GM23338 (cell line): ENCODE measurements around the gene SCN7A.

ENCODE experiments used
- CREB1 ChIP-seq: fragments of 250-450 bp; sonication (Bioruptor Pico); IDR thresholded peaks from 2 replicates; pipeline ENCODE4 v1.5.0; 2020; ENCODE audit warnings: low read depth, mild to moderate bottlenecking, moderate library complexity
- EZH2 ChIP-seq: fragments of 200-600 bp; sonication (generic); IDR thresholded peaks from one replicate; pipeline ENCODE4 v1.8.0; 2017; ENCODE audit warnings: antibody characterized with exemption, mild to moderate bottlenecking, low read depth; ENCODE audit not compliant: unreplicated experiment
- EZH2phosphoT487 ChIP-seq: fragments of 200-600 bp; sonication (generic); IDR thresholded peaks from one replicate; pipeline ENCODE4 v1.8.1; 2018; ENCODE audit warnings: antibody characterized with exemption; ENCODE audit not compliant: unreplicated experiment
- JUNB ChIP-seq: IDR thresholded peaks from one replicate; pipeline ENCODE4 v1.6.1; 2016; ENCODE audit warnings: antibody characterized with exemption; ENCODE audit not compliant: unreplicated experiment
- NANOG ChIP-seq: IDR thresholded peaks from 2 replicates; pipeline ENCODE4 v1.6.1; 2016; ENCODE audit warnings: antibody characterized with exemption, borderline replicate concordance
- POLR2AphosphoS5 ChIP-seq: IDR thresholded peaks from 2 replicates; pipeline ENCODE4 v1.6.1; 2016; ENCODE audit warnings: antibody characterized with exemption, low read depth
- STAT1 ChIP-seq: IDR thresholded peaks from one replicate; pipeline ENCODE4 v1.6.1; 2016; ENCODE audit warnings: antibody characterized with exemption; ENCODE audit not compliant: unreplicated experiment
- ZNF114 ChIP-seq: fragments of 250-450 bp; sonication (Bioruptor Pico); IDR thresholded peaks from 2 replicates; pipeline ENCODE4 v1.5.0; 2020; ENCODE audit warnings: mild to moderate bottlenecking, moderate library complexity
- ZNF331 ChIP-seq: fragments of 250-450 bp; sonication (Bioruptor Pico); IDR thresholded peaks from 2 replicates; pipeline ENCODE4 v1.5.0; 2020; ENCODE audit warnings: low read depth, mild to moderate bottlenecking, moderate library complexity
- TF ChIP-seq, protein P1 (sequence below), 2 experiments: fragments of 200-600 bp in 1 of 2; sonication (generic) in 1 of 2; conservative IDR thresholded peaks; 2 replicates each; pipeline versions ENCODE4 v1.5.1 to v1.6.1; 2016 to 2017; ENCODE audit warnings: antibody characterized with exemption in 2 of 2, low read depth in 2 of 2, mild to moderate bottlenecking in 2 of 2, moderate library complexity in 1 of 2
- TF ChIP-seq, protein P2 (sequence below): IDR thresholded peaks from 2 replicates; pipeline ENCODE4 v1.6.1; 2016; ENCODE audit warnings: antibody characterized with exemption
- TF ChIP-seq, protein P3 (sequence below): IDR thresholded peaks from one replicate; pipeline ENCODE4 v1.6.1; 2018; ENCODE audit warnings: antibody characterized with exemption; ENCODE audit not compliant: unreplicated experiment
- TF ChIP-seq, protein P4 (sequence below): fragments of 250-450 bp; sonication (Bioruptor Pico); IDR thresholded peaks from 2 replicates; pipeline ENCODE4 v1.5.0; 2020; ENCODE audit warnings: mild to moderate bottlenecking, moderate library complexity

DNA sequence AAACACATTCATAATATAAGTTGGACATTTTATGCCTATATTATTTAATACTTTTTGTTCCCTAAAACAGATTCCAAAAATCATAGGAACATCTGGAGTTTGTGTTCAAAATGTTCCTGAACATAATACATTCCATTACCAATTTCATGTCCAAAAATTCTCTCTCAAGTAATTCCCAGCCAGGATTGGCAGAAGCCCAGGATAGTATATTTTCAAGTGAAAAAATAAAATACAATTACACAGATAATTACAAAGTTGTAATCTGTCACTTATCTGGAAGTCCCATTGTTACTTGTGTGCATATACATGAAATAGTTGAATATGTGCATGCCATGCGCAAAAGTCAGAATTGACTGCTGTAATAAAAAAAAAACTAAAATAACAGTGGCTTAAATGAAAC is 5.2 kb upstream of the SCN7A start:
- TF ChIP-seq, protein P1, sequence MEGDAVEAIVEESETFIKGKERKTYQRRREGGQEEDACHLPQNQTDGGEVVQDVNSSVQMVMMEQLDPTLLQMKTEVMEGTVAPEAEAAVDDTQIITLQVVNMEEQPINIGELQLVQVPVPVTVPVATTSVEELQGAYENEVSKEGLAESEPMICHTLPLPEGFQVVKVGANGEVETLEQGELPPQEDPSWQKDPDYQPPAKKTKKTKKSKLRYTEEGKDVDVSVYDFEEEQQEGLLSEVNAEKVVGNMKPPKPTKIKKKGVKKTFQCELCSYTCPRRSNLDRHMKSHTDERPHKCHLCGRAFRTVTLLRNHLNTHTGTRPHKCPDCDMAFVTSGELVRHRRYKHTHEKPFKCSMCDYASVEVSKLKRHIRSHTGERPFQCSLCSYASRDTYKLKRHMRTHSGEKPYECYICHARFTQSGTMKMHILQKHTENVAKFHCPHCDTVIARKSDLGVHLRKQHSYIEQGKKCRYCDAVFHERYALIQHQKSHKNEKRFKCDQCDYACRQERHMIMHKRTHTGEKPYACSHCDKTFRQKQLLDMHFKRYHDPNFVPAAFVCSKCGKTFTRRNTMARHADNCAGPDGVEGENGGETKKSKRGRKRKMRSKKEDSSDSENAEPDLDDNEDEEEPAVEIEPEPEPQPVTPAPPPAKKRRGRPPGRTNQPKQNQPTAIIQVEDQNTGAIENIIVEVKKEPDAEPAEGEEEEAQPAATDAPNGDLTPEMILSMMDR (conservative IDR thresholded peaks at IDR 0.05; ENCODE audit: low read depth in 2 of 2): no peak
- TF ChIP-seq, protein P2, sequence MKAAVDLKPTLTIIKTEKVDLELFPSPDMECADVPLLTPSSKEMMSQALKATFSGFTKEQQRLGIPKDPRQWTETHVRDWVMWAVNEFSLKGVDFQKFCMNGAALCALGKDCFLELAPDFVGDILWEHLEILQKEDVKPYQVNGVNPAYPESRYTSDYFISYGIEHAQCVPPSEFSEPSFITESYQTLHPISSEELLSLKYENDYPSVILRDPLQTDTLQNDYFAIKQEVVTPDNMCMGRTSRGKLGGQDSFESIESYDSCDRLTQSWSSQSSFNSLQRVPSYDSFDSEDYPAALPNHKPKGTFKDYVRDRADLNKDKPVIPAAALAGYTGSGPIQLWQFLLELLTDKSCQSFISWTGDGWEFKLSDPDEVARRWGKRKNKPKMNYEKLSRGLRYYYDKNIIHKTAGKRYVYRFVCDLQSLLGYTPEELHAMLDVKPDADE: no peak
- no peak for TF ChIP-seq EZH2
- TF ChIP-seq ZNF114 (CRISPR knock-in tag): no peak
- TF ChIP-seq POLR2AphosphoS5: no peak
- TF ChIP-seq, protein P3, sequence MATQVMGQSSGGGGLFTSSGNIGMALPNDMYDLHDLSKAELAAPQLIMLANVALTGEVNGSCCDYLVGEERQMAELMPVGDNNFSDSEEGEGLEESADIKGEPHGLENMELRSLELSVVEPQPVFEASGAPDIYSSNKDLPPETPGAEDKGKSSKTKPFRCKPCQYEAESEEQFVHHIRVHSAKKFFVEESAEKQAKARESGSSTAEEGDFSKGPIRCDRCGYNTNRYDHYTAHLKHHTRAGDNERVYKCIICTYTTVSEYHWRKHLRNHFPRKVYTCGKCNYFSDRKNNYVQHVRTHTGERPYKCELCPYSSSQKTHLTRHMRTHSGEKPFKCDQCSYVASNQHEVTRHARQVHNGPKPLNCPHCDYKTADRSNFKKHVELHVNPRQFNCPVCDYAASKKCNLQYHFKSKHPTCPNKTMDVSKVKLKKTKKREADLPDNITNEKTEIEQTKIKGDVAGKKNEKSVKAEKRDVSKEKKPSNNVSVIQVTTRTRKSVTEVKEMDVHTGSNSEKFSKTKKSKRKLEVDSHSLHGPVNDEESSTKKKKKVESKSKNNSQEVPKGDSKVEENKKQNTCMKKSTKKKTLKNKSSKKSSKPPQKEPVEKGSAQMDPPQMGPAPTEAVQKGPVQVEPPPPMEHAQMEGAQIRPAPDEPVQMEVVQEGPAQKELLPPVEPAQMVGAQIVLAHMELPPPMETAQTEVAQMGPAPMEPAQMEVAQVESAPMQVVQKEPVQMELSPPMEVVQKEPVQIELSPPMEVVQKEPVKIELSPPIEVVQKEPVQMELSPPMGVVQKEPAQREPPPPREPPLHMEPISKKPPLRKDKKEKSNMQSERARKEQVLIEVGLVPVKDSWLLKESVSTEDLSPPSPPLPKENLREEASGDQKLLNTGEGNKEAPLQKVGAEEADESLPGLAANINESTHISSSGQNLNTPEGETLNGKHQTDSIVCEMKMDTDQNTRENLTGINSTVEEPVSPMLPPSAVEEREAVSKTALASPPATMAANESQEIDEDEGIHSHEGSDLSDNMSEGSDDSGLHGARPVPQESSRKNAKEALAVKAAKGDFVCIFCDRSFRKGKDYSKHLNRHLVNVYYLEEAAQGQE: no peak
- no peak for TF ChIP-seq EZH2phosphoT487
- TF ChIP-seq CREB1: no peak
- TF ChIP-seq ZNF331: no peak
- TF ChIP-seq, protein P4, sequence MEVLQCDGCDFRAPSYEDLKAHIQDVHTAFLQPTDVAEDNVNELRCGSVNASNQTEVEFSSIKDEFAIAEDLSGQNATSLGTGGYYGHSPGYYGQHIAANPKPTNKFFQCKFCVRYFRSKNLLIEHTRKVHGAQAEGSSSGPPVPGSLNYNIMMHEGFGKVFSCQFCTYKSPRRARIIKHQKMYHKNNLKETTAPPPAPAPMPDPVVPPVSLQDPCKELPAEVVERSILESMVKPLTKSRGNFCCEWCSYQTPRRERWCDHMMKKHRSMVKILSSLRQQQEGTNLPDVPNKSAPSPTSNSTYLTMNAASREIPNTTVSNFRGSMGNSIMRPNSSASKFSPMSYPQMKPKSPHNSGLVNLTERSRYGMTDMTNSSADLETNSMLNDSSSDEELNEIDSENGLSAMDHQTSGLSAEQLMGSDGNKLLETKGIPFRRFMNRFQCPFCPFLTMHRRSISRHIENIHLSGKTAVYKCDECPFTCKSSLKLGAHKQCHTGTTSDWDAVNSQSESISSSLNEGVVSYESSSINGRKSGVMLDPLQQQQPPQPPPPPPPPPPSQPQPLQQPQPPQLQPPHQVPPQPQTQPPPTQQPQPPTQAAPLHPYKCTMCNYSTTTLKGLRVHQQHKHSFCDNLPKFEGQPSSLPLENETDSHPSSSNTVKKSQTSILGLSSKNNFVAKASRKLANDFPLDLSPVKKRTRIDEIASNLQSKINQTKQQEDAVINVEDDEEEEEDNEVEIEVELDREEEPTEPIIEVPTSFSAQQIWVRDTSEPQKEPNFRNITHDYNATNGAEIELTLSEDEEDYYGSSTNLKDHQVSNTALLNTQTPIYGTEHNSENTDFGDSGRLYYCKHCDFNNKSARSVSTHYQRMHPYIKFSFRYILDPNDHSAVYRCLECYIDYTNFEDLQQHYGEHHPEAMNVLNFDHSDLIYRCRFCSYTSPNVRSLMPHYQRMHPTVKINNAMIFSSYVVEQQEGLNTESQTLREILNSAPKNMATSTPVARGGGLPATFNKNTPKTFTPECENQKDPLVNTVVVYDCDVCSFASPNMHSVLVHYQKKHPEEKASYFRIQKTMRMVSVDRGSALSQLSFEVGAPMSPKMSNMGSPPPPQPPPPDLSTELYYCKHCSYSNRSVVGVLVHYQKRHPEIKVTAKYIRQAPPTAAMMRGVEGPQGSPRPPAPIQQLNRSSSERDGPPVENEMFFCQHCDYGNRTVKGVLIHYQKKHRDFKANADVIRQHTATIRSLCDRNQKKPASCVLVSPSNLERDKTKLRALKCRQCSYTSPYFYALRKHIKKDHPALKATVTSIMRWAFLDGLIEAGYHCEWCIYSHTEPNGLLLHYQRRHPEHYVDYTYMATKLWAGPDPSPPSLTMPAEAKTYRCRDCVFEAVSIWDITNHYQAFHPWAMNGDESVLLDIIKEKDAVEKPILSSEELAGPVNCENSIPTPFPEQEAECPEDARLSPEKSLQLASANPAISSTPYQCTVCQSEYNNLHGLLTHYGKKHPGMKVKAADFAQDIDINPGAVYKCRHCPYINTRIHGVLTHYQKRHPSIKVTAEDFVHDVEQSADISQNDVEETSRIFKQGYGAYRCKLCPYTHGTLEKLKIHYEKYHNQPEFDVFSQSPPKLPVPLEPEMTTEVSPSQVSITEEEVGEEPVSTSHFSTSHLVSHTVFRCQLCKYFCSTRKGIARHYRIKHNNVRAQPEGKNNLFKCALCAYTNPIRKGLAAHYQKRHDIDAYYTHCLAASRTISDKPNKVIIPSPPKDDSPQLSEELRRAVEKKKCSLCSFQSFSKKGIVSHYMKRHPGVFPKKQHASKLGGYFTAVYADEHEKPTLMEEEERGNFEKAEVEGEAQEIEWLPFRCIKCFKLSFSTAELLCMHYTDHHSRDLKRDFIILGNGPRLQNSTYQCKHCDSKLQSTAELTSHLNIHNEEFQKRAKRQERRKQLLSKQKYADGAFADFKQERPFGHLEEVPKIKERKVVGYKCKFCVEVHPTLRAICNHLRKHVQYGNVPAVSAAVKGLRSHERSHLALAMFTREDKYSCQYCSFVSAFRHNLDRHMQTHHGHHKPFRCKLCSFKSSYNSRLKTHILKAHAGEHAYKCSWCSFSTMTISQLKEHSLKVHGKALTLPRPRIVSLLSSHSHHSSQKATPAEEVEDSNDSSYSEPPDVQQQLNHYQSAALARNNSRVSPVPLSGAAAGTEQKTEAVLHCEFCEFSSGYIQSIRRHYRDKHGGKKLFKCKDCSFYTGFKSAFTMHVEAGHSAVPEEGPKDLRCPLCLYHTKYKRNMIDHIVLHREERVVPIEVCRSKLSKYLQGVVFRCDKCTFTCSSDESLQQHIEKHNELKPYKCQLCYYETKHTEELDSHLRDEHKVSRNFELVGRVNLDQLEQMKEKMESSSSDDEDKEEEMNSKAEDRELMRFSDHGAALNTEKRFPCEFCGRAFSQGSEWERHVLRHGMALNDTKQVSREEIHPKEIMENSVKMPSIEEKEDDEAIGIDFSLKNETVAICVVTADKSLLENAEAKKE (CRISPR knock-in tag): no peak
- no peak for TF ChIP-seq JUNB
- TF ChIP-seq NANOG: no peak
- no peak for TF ChIP-seq STAT1
